Measurements from ENCODE around the gene JAK1.

DNA sequence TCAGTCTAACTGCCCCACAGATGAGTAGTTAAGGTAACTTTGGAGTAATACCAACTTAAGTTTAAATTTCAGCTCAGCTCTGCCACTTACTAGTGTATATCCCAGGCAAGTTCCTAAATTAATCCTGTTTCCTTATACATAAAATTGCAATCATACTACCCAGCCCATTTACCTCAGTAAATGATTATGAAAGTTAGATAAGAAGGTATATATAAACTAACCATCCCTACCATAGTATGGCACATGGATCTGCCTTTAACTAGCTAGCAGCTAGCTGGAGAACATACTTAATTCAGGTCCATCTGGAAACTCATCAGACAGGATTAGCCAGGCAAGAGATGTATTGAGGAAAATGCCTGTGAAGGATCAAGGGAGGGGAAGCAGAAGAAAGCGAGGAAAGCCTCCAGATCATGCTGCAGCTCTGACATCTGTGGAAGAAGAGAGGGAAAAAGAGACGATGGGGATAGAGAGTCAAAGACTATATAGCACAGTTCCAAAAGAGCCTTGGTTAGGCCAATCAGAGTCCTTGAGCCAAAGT, 8.0 kb upstream of the JAK1 start:
- TF ChIP-seq, protein P1, sequence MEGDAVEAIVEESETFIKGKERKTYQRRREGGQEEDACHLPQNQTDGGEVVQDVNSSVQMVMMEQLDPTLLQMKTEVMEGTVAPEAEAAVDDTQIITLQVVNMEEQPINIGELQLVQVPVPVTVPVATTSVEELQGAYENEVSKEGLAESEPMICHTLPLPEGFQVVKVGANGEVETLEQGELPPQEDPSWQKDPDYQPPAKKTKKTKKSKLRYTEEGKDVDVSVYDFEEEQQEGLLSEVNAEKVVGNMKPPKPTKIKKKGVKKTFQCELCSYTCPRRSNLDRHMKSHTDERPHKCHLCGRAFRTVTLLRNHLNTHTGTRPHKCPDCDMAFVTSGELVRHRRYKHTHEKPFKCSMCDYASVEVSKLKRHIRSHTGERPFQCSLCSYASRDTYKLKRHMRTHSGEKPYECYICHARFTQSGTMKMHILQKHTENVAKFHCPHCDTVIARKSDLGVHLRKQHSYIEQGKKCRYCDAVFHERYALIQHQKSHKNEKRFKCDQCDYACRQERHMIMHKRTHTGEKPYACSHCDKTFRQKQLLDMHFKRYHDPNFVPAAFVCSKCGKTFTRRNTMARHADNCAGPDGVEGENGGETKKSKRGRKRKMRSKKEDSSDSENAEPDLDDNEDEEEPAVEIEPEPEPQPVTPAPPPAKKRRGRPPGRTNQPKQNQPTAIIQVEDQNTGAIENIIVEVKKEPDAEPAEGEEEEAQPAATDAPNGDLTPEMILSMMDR (tag by site-specific recombination; IDR thresholded peaks at IDR 0.05), result no peak
- TF ChIP-seq ZNF626 (tag by site-specific recombination; IDR thresholded peaks at IDR 0.05) (no peak), ZNF211 (tag by site-specific recombination; IDR thresholded peaks at IDR 0.05; ENCODE audit: low read depth) (no peak), ZNF555 (tag by site-specific recombination; conservative IDR thresholded peaks at IDR 0.05) (no peak), ZNF114 (tag by site-specific recombination; IDR thresholded peaks at IDR 0.05) (no peak)
- TF ChIP-seq, protein P2, sequence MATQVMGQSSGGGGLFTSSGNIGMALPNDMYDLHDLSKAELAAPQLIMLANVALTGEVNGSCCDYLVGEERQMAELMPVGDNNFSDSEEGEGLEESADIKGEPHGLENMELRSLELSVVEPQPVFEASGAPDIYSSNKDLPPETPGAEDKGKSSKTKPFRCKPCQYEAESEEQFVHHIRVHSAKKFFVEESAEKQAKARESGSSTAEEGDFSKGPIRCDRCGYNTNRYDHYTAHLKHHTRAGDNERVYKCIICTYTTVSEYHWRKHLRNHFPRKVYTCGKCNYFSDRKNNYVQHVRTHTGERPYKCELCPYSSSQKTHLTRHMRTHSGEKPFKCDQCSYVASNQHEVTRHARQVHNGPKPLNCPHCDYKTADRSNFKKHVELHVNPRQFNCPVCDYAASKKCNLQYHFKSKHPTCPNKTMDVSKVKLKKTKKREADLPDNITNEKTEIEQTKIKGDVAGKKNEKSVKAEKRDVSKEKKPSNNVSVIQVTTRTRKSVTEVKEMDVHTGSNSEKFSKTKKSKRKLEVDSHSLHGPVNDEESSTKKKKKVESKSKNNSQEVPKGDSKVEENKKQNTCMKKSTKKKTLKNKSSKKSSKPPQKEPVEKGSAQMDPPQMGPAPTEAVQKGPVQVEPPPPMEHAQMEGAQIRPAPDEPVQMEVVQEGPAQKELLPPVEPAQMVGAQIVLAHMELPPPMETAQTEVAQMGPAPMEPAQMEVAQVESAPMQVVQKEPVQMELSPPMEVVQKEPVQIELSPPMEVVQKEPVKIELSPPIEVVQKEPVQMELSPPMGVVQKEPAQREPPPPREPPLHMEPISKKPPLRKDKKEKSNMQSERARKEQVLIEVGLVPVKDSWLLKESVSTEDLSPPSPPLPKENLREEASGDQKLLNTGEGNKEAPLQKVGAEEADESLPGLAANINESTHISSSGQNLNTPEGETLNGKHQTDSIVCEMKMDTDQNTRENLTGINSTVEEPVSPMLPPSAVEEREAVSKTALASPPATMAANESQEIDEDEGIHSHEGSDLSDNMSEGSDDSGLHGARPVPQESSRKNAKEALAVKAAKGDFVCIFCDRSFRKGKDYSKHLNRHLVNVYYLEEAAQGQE (tag by site-specific recombination; IDR thresholded peaks at IDR 0.05), result no peak
- TF ChIP-seq, protein P3, sequence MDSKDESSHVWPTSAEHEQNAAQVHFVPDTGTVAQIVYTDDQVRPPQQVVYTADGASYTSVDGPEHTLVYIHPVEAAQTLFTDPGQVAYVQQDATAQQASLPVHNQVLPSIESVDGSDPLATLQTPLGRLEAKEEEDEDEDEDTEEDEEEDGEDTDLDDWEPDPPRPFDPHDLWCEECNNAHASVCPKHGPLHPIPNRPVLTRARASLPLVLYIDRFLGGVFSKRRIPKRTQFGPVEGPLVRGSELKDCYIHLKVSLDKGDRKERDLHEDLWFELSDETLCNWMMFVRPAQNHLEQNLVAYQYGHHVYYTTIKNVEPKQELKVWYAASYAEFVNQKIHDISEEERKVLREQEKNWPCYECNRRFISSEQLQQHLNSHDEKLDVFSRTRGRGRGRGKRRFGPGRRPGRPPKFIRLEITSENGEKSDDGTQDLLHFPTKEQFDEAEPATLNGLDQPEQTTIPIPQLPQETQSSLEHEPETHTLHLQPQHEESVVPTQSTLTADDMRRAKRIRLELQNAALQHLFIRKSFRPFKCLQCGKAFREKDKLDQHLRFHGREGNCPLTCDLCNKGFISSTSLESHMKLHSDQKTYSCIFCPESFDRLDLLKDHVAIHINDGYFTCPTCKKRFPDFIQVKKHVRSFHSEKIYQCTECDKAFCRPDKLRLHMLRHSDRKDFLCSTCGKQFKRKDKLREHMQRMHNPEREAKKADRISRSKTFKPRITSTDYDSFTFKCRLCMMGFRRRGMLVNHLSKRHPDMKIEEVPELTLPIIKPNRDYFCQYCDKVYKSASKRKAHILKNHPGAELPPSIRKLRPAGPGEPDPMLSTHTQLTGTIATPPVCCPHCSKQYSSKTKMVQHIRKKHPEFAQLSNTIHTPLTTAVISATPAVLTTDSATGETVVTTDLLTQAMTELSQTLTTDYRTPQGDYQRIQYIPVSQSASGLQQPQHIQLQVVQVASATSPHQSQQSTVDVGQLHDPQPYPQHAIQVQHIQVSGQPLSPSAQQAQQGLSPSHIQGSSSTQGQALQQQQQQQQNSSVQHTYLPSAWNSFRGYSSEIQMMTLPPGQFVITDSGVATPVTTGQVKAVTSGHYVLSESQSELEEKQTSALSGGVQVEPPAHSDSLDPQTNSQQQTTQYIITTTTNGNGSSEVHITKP (tag by site-specific recombination; IDR thresholded peaks at IDR 0.05), result no peak
- TF ChIP-seq, protein P4, sequence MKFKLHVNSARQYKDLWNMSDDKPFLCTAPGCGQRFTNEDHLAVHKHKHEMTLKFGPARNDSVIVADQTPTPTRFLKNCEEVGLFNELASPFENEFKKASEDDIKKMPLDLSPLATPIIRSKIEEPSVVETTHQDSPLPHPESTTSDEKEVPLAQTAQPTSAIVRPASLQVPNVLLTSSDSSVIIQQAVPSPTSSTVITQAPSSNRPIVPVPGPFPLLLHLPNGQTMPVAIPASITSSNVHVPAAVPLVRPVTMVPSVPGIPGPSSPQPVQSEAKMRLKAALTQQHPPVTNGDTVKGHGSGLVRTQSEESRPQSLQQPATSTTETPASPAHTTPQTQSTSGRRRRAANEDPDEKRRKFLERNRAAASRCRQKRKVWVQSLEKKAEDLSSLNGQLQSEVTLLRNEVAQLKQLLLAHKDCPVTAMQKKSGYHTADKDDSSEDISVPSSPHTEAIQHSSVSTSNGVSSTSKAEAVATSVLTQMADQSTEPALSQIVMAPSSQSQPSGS (tag by site-specific recombination; IDR thresholded peaks at IDR 0.05; ENCODE audit: low read depth), result no peak

All from HEK293 (cell line).